ENCODE measurements around the gene PHF19. TPM values are rescaled to one million over a fixed set of nuclear protein-coding genes. Genes with fewer than 3 reads are reported as not detected.

PHF19 gene
- total RNA-seq, 1 experiment from 2014 or later = 39.0 TPM

DNA sequence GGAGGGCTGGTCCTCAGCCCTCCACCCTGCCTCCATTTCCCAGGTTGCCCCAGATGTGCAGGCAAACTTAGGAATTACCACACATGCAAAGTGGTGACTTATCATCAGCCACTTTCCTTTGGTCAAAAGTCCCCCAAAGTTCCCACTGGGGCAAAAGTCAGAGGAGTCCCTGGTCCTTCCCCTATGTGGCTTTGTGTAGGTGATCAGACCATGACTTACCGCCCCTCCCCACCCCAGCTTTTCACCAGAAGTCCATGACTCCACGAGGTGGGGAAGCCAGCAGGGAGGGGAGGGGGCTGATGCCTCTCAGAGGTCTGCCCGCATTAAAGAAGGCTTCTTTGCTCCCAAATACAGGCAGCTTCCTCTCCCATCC lies 43.8 kb upstream of the PHF19 start:
- CTCF ChIA-PET = interaction anchor here (1.3 kb wide), 1 partner anchor 58 kb away, joined by 4 read pairs; no protein-coding TSS in a partner anchor
- ATAC-seq = no peak
- POLR2A ChIA-PET = no interaction called here
- DNase-seq (ENCODE audit: low spot score) = no peak
- H3K27ac Mint-ChIP-seq = no peak overlapping the region
- TF ChIP-seq, protein P1, sequence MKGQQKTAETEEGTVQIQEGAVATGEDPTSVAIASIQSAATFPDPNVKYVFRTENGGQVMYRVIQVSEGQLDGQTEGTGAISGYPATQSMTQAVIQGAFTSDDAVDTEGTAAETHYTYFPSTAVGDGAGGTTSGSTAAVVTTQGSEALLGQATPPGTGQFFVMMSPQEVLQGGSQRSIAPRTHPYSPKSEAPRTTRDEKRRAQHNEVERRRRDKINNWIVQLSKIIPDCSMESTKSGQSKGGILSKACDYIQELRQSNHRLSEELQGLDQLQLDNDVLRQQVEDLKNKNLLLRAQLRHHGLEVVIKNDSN (CRISPR knock-in tag; IDR thresholded peaks at IDR 0.05) = no peak
- TF ChIP-seq SP1 (CRISPR knock-in tag; conservative IDR thresholded peaks at IDR 0.05) (no peak), ZNF121 (CRISPR knock-in tag; IDR thresholded peaks at IDR 0.05) (no peak), ZNF423 (CRISPR knock-in tag; IDR thresholded peaks at IDR 0.05) (no peak), GRHL2 (CRISPR knock-in tag; IDR thresholded peaks at IDR 0.05; ENCODE audit: insufficient replicate concordance, severe bottlenecking) (no peak)
- H3K9me3 Mint-ChIP-seq = peaks cover 11% of the 10 kb centered on the region
- no peaks in the 10 kb centered on the region; the same call in 1 of the 2 replicates for H3K27me3 Mint-ChIP-seq (ENCODE audit: low read depth)
- H3K4me3 Mint-ChIP-seq = no peak overlapping the region
- peaks cover 5% of the 10 kb centered on the region for H3K36me3 Mint-ChIP-seq
- H3K4me1 Mint-ChIP-seq = peaks cover 48% of the 10 kb centered on the region

DNA sequence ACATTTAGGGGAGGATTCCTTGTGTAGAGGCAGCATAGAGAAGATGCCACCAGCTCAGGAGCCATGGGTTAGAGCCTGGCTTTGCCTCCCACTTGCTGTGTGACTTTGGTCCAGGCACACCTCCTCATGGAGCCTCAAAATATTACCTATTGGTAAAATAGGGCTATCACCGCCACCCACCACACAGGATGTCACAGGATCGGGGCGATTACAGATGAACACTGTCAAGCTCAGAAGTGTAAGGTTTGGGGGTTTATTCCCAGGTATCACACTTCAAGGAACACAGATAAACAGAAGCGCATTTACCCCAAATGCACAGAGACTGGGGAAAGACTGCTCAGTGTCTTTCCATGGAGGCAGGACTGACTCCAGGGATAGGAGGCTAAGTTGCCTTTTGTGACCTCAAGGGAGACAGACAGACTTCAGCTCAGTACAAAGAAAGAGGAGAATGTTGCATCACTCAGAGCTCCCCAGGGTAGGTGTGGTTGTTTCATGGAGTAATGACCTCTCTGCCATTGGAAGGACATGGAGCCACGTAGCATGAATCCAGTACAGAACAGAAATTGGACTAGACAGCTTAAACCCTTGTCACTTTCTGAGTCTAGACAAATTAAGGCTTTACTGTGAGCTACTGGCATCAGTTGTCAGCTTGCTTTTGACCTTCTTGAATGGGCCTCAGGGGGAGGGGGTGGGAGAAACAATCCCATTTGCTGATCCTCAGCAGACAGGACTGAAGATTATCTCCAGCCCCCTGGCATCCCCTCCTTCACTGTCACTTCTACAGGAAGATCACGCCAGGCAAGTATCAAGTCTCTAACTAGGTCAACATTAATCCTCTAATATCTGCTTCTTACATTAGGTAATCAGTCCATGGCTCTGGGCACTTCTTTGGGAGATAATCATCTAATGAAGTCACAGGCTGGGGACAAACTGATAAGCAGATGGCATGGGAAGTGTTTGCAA lies 43.1 kb upstream of the PHF19 start:
- H3K4me3 Mint-ChIP-seq = no peak overlapping the region
- no peaks in the 10 kb centered on the region; the same call in 1 of the 2 replicates for H3K27me3 Mint-ChIP-seq (ENCODE audit: low read depth)
- DNase-seq (ENCODE audit: low spot score) (no peak), ATAC-seq (no peak)
- no peak overlapping the region; the same call in 1 of the 2 replicates for H3K27ac Mint-ChIP-seq
- POLR2A ChIA-PET = no interaction called here
- CTCF ChIA-PET = interaction anchor here (1.0 kb wide), 2 partner anchors 51 to 61 kb away, joined by 3 to 6 read pairs; no protein-coding TSS in a partner anchor
- peaks cover 5% of the 10 kb centered on the region for H3K36me3 Mint-ChIP-seq
- peak; percentile 72 for TF ChIP-seq GABPB1 (CRISPR knock-in tag; IDR thresholded peaks at IDR 0.05)
- TF ChIP-seq ZNF121 (CRISPR knock-in tag; IDR thresholded peaks at IDR 0.05) = no peak
- peaks cover 11% of the 10 kb centered on the region for H3K9me3 Mint-ChIP-seq
- peaks cover 41% of the 10 kb centered on the region for H3K4me1 Mint-ChIP-seq

DNA sequence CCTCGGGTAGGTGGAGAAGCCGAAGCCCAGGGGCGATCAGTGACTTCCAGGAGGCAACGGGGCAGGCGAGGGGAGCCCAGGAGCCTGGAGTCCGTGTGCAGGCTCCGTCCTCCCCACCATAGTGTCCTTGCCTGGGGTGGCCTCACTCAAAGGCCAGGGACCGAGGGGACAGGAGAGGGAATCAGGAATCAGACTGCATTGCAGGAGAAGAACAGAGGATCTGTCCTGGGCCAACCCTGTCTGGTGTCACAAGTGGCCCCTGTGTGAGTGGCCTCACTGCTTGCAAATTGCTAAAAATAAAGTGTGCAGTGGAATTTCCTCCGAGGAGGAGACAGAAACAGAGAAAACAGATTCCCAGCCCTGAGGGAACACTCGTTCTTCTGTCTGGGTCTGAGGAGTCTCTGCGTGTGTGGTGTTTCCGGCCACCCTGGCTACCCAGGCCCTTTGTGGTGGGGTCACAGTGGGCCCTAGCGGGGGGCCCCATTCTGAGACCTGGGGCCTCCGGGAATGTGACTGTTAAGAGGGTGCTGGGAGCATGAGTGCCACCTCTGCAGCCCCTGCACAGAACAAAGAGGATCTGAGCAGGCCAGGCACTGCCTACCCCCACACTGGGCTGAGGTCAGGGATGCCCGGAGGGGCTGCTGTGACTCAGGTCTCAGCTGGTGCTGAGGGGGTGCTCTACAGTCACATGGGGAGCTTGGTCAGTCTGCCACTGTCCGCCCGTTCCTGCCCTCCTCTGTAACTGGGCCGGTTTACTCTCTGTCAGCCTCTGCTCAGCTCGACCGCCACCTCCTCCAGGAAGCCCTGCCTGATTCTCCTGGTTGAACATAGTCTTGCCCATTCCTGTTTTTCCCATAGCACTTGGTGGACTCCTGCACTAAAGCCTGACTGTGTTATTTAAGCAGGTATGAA lies 42.2 kb upstream of the PHF19 start:
- no peak for DNase-seq (ENCODE audit: low spot score)
- CTCF ChIA-PET = interaction anchor here (1.0 kb wide), 2 partner anchors 50 to 62 kb away, joined by 3 to 6 read pairs; no protein-coding TSS in a partner anchor
- TF ChIP-seq RORB (CRISPR knock-in tag; IDR thresholded peaks at IDR 0.05) = no peak
- TF ChIP-seq CBFB (CRISPR knock-in tag; IDR thresholded peaks at IDR 0.05; ENCODE audit: low read depth) = no peak
- no peak for TF ChIP-seq ESRRA (CRISPR knock-in tag; IDR thresholded peaks at IDR 0.05; ENCODE audit: borderline replicate concordance)
- TF ChIP-seq, protein P2, sequence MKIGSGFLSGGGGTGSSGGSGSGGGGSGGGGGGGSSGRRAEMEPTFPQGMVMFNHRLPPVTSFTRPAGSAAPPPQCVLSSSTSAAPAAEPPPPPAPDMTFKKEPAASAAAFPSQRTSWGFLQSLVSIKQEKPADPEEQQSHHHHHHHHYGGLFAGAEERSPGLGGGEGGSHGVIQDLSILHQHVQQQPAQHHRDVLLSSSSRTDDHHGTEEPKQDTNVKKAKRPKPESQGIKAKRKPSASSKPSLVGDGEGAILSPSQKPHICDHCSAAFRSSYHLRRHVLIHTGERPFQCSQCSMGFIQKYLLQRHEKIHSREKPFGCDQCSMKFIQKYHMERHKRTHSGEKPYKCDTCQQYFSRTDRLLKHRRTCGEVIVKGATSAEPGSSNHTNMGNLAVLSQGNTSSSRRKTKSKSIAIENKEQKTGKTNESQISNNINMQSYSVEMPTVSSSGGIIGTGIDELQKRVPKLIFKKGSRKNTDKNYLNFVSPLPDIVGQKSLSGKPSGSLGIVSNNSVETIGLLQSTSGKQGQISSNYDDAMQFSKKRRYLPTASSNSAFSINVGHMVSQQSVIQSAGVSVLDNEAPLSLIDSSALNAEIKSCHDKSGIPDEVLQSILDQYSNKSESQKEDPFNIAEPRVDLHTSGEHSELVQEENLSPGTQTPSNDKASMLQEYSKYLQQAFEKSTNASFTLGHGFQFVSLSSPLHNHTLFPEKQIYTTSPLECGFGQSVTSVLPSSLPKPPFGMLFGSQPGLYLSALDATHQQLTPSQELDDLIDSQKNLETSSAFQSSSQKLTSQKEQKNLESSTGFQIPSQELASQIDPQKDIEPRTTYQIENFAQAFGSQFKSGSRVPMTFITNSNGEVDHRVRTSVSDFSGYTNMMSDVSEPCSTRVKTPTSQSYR (CRISPR knock-in tag; IDR thresholded peaks at IDR 0.05) = no peak
- TF ChIP-seq, protein P3, sequence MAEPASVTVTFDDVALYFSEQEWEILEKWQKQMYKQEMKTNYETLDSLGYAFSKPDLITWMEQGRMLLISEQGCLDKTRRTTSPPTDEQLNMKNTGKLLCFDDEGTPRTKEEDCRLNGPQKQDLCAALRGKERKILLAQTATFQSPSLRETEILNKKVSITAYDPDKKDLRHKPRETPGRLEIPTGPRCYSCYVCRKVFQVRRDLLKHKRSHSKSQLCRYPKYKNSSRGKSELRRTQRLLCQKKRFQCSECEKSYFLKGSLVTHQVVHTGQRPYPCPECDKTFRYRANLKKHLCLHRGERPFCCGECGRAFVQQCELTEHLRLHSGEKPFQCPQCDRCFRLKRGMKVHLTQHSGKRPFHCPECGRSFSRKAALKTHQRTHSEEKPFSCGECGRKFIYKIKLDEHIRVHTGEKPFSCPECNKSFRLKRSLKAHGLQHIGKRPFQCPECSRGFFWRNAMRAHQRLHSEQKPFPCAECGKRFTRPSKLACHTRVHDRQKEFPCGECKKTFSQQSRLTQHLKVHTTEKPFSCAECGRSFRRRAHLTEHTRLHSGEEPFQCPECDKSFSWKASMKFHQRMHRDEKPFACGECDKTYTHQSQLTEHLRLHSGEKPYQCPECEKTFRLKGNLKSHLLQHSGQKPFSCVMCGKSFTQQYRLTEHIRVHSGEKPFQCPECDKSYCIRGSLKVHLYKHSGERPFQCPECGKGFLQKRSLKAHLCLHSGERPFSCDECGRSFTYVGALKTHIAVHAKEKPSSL (CRISPR knock-in tag; conservative IDR thresholded peaks at IDR 0.05) = no peak
- no peak for TF ChIP-seq TP53 (CRISPR knock-in tag; IDR thresholded peaks at IDR 0.05)
- TF ChIP-seq, protein P4, sequence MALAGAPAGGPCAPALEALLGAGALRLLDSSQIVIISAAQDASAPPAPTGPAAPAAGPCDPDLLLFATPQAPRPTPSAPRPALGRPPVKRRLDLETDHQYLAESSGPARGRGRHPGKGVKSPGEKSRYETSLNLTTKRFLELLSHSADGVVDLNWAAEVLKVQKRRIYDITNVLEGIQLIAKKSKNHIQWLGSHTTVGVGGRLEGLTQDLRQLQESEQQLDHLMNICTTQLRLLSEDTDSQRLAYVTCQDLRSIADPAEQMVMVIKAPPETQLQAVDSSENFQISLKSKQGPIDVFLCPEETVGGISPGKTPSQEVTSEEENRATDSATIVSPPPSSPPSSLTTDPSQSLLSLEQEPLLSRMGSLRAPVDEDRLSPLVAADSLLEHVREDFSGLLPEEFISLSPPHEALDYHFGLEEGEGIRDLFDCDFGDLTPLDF (CRISPR knock-in tag; IDR thresholded peaks at IDR 0.05) = no peak
- TF ChIP-seq, protein P5, sequence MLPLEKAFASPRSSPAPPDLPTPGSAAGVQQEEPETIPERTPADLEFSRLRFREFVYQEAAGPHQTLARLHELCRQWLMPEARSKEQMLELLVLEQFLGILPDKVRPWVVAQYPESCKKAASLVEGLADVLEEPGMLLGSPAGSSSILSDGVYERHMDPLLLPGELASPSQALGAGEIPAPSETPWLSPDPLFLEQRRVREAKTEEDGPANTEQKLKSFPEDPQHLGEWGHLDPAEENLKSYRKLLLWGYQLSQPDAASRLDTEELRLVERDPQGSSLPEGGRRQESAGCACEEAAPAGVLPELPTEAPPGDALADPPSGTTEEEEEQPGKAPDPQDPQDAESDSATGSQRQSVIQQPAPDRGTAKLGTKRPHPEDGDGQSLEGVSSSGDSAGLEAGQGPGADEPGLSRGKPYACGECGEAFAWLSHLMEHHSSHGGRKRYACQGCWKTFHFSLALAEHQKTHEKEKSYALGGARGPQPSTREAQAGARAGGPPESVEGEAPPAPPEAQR (CRISPR knock-in tag; IDR thresholded peaks at IDR 0.05) = no peak
- TF ChIP-seq ZNF138 (CRISPR knock-in tag; conservative IDR thresholded peaks at IDR 0.05) = no peak
- no peak for TF ChIP-seq CREM (CRISPR knock-in tag; IDR thresholded peaks at IDR 0.05)
- no peak for TF ChIP-seq MYBL2 (CRISPR knock-in tag; IDR thresholded peaks at IDR 0.05)
- TF ChIP-seq, protein P6, sequence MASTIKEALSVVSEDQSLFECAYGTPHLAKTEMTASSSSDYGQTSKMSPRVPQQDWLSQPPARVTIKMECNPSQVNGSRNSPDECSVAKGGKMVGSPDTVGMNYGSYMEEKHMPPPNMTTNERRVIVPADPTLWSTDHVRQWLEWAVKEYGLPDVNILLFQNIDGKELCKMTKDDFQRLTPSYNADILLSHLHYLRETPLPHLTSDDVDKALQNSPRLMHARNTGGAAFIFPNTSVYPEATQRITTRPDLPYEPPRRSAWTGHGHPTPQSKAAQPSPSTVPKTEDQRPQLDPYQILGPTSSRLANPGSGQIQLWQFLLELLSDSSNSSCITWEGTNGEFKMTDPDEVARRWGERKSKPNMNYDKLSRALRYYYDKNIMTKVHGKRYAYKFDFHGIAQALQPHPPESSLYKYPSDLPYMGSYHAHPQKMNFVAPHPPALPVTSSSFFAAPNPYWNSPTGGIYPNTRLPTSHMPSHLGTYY (CRISPR knock-in tag; IDR thresholded peaks at IDR 0.05) = no peak
- TF ChIP-seq FOXK1 (CRISPR knock-in tag; IDR thresholded peaks at IDR 0.05) = no peak

More for the DNA sequence above, 42.2 kb upstream of the PHF19 start:
- no peak overlapping the region for H3K4me3 Mint-ChIP-seq
- POLR2A ChIA-PET = no interaction called here
- H3K27ac Mint-ChIP-seq = peak overlapping the region; percentile 16; the same call in 1 of the 2 replicates
- peaks cover 5% of the 10 kb centered on the region for H3K36me3 Mint-ChIP-seq
- peaks cover 11% of the 10 kb centered on the region for H3K9me3 Mint-ChIP-seq
- peaks cover 33% of the 10 kb centered on the region for H3K4me1 Mint-ChIP-seq
- no peaks in the 10 kb centered on the region; the same call in 1 of the 2 replicates for H3K27me3 Mint-ChIP-seq (ENCODE audit: low read depth)
- no peak for ATAC-seq
